ENCODE results near the gene NR1H3.

GRCh38 chr11:47282462-47282861 lies 24.7 kb downstream of the NR1H3 start:
- no peak for TF ChIP-seq CTCF (IDR thresholded peaks at IDR 0.05)
- no peak for TF ChIP-seq POLR2AphosphoS5 (IDR thresholded peaks at IDR 0.05)
- TF ChIP-seq POLR2A (IDR thresholded peaks at IDR 0.05): no peak

Measured in upper lobe of left lung (tissue), 4 donors.